K562 (cell line): ENCODE measurements around the gene GFM2. TPM values are rescaled to one million over a fixed set of nuclear protein-coding genes. Genes with fewer than 3 reads are reported as not detected.

ENCODE experiments used
- CBX3 ChIP-seq, 2 experiments: IDR thresholded peaks; 1 replicate in 1 of 2; 2 replicates in 1 of 2; pipeline ENCODE4 v1.6.1; 2012; ENCODE audit warnings: inconsistent platforms in 2 of 2, low read length in 2 of 2, borderline replicate concordance in 1 of 2, control low read depth in 1 of 2
- POLR2B ChIP-seq: fragments of 450-650 bp; IDR thresholded peaks from 2 replicates; pipeline ENCODE4 v1.6.1; 2018; ENCODE audit warnings: low read depth; ENCODE audit not compliant: partially characterized antibody
- SMARCC2 ChIP-seq: fragments of 450-650 bp; IDR thresholded peaks from 2 replicates; pipeline ENCODE4 v1.6.1; 2017; ENCODE audit warnings: antibody characterized with exemption, moderate library complexity, mild to moderate bottlenecking, low read depth
- SREBF2 ChIP-seq: sonication (generic); formaldehyde crosslinking; IDR thresholded peaks from 2 replicates; pipeline ENCODE4 v1.4.0; 2020; ENCODE audit warnings: mild to moderate bottlenecking, missing genetic modification reagents
- TAF1 ChIP-seq: IDR thresholded peaks from 2 replicates; pipeline ENCODE4 v1.6.1; 2011; ENCODE audit warnings: mild to moderate bottlenecking, low read length, moderate library complexity; ENCODE audit not compliant: insufficient read depth, control insufficient read depth, severe bottlenecking; ENCODE audit errors: extremely low read depth
- ZNF121 ChIP-seq: sonication (generic); formaldehyde crosslinking; conservative IDR thresholded peaks from 2 replicates; pipeline ENCODE4 v1.8.0; 2022; ENCODE audit warnings: missing genetic modification reagents
- polyA plus RNA-seq, 8 experiments: library from polyadenylated mRNA; depleted of rRNA in 4 of 8; stranded (reverse) in 5 of 8; unstranded in 3 of 8; fragments of >200 nt; fragmentation: Nextera tagmentation in 2 of 8; fragmentation: Illumina TruSeq in 1 of 8; extraction: Ambion mirVana in 2 of 8; extraction: Trizol in 1 of 8; gene quantifications; 2 replicates each; pipeline versions ENCODE4 v1.2.1 to v1.2.3, GENCODE V29; 2011 to 2014; ENCODE audit warnings: inconsistent platforms in 1 of 8, missing spikeins in 1 of 8
- total RNA-seq, 7 experiments: library from RNA; depleted of rRNA in 6 of 7; stranded (reverse); fragments of >200 nt in 6 of 7; fragmentation: Illumina TruSeq in 2 of 7; extraction: Trizol in 2 of 7; gene quantifications; 2 replicates each; pipeline versions ENCODE4 v1.2.1 to v1.2.3, GENCODE V29; 2011 to 2021; ENCODE audit warnings: low replicate concordance in 1 of 7
- TF ChIP-seq, protein P1 (sequence below), 2 experiments: fragments of 450-650 bp in 1 of 2; sonication (generic) in 1 of 2; formaldehyde crosslinking in 1 of 2; IDR thresholded peaks; 2 replicates each; pipeline versions ENCODE4 v1.7.1 to v1.9.0; 2016 to 2022; ENCODE audit warnings: inconsistent platforms in 1 of 2, mild to moderate bottlenecking in 1 of 2, missing genetic modification reagents in 1 of 2
- TF ChIP-seq, protein P2 (sequence below): fragments of 450-650 bp; formaldehyde crosslinking; IDR thresholded peaks from 2 replicates; pipeline ENCODE4 v1.4.0; 2020; ENCODE audit warnings: mild to moderate bottlenecking, mixed read lengths

Gene GFM2
- total and polyA plus RNA-seq, 9 of the 15 experiments (the other 6 are each of a cell fraction or from before 2014, with no cell fraction given): 32.8 to 78.2 (median 52.5) TPM

DNA sequence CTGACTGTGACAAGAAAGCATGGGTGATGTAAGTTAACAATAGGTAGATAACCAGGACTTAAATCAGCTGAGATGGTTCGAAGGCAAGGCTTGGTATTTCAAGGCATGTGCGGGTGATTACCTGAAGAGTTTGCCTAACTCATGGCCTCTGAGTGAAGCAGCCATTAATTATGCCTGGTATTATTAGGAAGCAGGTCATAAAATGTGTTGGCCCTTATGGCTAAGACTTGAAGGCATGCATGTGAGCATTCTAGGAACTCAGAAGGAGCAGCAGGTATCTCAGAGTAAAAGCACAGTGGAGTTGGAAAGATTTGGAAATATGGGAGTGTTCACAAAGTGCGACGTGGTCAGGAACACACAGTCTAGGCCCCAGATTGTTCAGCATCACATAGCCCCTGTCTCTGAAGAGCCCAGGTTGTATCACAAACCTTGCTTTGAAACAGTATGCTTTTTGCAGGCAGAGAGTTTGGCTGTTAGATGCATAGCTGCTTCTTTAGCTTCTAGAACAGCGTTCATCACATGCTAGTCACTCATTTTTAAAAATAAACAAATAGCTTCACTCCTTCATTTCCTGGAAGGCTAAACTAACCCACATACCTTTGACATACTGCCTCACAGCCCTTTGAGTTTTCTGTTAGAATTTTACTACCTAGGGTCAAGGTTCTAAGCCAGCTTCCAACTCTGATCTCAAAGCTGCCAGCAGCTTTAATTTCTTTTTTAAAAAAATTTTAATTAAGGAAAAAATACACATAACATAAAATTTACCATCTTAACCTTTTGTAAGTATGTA is 79.8 kb downstream of the GFM2 start (continued):
- TF ChIP-seq, protein P1, sequence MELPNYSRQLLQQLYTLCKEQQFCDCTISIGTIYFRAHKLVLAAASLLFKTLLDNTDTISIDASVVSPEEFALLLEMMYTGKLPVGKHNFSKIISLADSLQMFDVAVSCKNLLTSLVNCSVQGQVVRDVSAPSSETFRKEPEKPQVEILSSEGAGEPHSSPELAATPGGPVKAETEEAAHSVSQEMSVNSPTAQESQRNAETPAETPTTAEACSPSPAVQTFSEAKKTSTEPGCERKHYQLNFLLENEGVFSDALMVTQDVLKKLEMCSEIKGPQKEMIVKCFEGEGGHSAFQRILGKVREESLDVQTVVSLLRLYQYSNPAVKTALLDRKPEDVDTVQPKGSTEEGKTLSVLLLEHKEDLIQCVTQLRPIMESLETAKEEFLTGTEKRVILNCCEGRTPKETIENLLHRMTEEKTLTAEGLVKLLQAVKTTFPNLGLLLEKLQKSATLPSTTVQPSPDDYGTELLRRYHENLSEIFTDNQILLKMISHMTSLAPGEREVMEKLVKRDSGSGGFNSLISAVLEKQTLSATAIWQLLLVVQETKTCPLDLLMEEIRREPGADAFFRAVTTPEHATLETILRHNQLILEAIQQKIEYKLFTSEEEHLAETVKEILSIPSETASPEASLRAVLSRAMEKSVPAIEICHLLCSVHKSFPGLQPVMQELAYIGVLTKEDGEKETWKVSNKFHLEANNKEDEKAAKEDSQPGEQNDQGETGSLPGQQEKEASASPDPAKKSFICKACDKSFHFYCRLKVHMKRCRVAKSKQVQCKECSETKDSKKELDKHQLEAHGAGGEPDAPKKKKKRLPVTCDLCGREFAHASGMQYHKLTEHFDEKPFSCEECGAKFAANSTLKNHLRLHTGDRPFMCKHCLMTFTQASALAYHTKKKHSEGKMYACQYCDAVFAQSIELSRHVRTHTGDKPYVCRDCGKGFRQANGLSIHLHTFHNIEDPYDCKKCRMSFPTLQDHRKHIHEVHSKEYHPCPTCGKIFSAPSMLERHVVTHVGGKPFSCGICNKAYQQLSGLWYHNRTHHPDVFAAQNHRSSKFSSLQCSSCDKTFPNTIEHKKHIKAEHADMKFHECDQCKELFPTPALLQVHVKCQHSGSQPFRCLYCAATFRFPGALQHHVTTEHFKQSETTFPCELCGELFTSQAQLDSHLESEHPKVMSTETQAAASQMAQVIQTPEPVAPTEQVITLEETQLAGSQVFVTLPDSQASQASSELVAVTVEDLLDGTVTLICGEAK (IDR thresholded peaks at IDR 0.05): no peak
- TF ChIP-seq, protein P1 (CRISPR knock-in tag; IDR thresholded peaks at IDR 0.05): no peak
- TF ChIP-seq POLR2B (no peak), SMARCC2 (no peak), TAF1 (no peak), SREBF2 (no peak), ZNF121 (no peak), CBX3 (IDR thresholded peaks at IDR 0.05; ENCODE audit: borderline replicate concordance in 1 of 2, low read length in 2 of 2) (no peak)
- TF ChIP-seq, protein P2, sequence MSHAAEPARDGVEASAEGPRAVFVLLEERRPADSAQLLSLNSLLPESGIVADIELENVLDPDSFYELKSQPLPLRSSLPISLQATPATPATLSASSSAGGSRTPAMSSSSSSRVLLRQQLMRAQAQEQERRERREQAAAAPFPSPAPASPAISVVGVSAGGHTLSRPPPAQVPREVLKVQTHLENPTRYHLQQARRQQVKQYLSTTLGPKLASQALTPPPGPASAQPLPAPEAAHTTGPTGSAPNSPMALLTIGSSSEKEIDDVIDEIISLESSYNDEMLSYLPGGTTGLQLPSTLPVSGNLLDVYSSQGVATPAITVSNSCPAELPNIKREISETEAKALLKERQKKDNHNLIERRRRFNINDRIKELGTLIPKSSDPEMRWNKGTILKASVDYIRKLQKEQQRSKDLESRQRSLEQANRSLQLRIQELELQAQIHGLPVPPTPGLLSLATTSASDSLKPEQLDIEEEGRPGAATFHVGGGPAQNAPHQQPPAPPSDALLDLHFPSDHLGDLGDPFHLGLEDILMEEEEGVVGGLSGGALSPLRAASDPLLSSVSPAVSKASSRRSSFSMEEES (CRISPR knock-in tag): no peak
